Ishikawa (cell line): Measurements from ENCODE around the gene ADAMTSL1.

Experiments
- CEBPB ChIP-seq: IDR thresholded peaks from 2 replicates; pipeline ENCODE4 v1.6.1; 2012
- CREB1 ChIP-seq: IDR thresholded peaks from 2 replicates; pipeline ENCODE4 v1.6.1; 2012; ENCODE audit warnings: low read depth
- EGR1 ChIP-seq: IDR thresholded peaks from 2 replicates; pipeline ENCODE4 v1.6.1; 2012
- EP300 ChIP-seq: IDR thresholded peaks from 2 replicates; pipeline ENCODE4 v1.6.1; 2012; ENCODE audit warnings: borderline replicate concordance
- NFIC ChIP-seq: IDR thresholded peaks from 2 replicates; pipeline ENCODE4 v1.6.1; 2012
- RAD21 ChIP-seq: IDR thresholded peaks from 2 replicates; pipeline ENCODE4 v1.6.1; 2012; ENCODE audit warnings: low read depth
- TAF1 ChIP-seq: IDR thresholded peaks from 2 replicates; pipeline ENCODE4 v1.6.1; 2012; ENCODE audit warnings: low read depth, mild to moderate bottlenecking
- TCF12 ChIP-seq: IDR thresholded peaks from 2 replicates; pipeline ENCODE4 v1.6.1; 2012; ENCODE audit warnings: low read depth
- TEAD4 ChIP-seq: IDR thresholded peaks from 2 replicates; pipeline ENCODE4 v1.6.1; 2012
- YY1 ChIP-seq: IDR thresholded peaks from 2 replicates; pipeline ENCODE4 v1.6.1; 2012; ENCODE audit warnings: low read depth
- ZBTB7A ChIP-seq: IDR thresholded peaks from 2 replicates; pipeline ENCODE4 v1.6.1; 2012; ENCODE audit warnings: low read depth
- TF ChIP-seq, protein P1 (sequence below): IDR thresholded peaks from 2 replicates; pipeline ENCODE4 v1.6.1; 2012; ENCODE audit warnings: low read depth, mild to moderate bottlenecking
- TF ChIP-seq, protein P2 (sequence below): IDR thresholded peaks from 2 replicates; pipeline ENCODE4 v1.6.1; 2012

DNA sequence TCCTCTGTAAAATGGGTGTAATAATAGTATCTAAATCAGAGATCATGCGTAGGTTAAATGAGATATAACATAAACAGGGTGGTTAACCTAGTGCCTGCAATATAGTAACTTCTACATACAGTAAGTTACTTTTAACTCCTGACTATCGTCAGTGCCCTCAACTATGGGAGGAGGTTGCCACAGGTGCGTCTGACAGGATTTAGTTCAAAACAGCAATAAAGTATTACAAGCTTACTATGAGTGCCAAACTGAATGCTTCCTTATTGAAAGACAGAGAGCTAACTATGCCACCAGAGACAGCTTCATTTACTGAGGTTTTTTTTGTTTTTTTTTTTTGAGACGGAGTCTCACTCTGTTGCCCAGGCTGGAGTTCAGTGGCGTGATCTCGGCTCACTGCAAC, 209.0 kb downstream of the ADAMTSL1 start:
- TF ChIP-seq TAF1 (no peak), TCF12 (no peak), TEAD4 (no peak), EP300 (no peak), CEBPB (no peak), YY1 (no peak), EGR1 (no peak), RAD21 (no peak), CREB1 (no peak), ZBTB7A (no peak), NFIC (no peak)
- TF ChIP-seq, protein P1, sequence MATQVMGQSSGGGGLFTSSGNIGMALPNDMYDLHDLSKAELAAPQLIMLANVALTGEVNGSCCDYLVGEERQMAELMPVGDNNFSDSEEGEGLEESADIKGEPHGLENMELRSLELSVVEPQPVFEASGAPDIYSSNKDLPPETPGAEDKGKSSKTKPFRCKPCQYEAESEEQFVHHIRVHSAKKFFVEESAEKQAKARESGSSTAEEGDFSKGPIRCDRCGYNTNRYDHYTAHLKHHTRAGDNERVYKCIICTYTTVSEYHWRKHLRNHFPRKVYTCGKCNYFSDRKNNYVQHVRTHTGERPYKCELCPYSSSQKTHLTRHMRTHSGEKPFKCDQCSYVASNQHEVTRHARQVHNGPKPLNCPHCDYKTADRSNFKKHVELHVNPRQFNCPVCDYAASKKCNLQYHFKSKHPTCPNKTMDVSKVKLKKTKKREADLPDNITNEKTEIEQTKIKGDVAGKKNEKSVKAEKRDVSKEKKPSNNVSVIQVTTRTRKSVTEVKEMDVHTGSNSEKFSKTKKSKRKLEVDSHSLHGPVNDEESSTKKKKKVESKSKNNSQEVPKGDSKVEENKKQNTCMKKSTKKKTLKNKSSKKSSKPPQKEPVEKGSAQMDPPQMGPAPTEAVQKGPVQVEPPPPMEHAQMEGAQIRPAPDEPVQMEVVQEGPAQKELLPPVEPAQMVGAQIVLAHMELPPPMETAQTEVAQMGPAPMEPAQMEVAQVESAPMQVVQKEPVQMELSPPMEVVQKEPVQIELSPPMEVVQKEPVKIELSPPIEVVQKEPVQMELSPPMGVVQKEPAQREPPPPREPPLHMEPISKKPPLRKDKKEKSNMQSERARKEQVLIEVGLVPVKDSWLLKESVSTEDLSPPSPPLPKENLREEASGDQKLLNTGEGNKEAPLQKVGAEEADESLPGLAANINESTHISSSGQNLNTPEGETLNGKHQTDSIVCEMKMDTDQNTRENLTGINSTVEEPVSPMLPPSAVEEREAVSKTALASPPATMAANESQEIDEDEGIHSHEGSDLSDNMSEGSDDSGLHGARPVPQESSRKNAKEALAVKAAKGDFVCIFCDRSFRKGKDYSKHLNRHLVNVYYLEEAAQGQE, result no peak
- TF ChIP-seq, protein P2, sequence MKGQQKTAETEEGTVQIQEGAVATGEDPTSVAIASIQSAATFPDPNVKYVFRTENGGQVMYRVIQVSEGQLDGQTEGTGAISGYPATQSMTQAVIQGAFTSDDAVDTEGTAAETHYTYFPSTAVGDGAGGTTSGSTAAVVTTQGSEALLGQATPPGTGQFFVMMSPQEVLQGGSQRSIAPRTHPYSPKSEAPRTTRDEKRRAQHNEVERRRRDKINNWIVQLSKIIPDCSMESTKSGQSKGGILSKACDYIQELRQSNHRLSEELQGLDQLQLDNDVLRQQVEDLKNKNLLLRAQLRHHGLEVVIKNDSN, result no peak
